Thymus (tissue), 11 donors: ENCODE data around the gene ATP2A2. TPM values are rescaled to one million over a fixed set of nuclear protein-coding genes. Genes with fewer than 3 reads are reported as not detected.
"Not testable (repeated sequence)": the region's sequence is repeated elsewhere in the genome, so short reads cannot be mapped to it uniquely, and the experiment has no call there.

Source experiments
- DNase-seq, 9 donors: peaks; one replicate each; pipeline ENCODE4 v3.0.0-alpha.2; 2013; ENCODE audit warnings: low spot score in 9 of 9, low read depth in 6 of 9, missing footprints in 1 of 9
- H3K27ac ChIP-seq, 2 donors: one replicate each; pipeline ENCODE4 v1.5.1; 2013; ENCODE audit warnings: control low read depth in 1 of 2, low read depth in 1 of 2, low read length in 1 of 2, mild to moderate bottlenecking in 1 of 2, moderate library complexity in 1 of 2
- H3K27me3 ChIP-seq, 2 donors: one replicate each; pipeline ENCODE4 v1.5.1; 2013; ENCODE audit warnings: low read length in 1 of 2; ENCODE audit not compliant: control insufficient read depth in 2 of 2, insufficient read depth in 1 of 2
- H3K36me3 ChIP-seq, 2 donors: one replicate each; pipeline ENCODE4 v1.5.1; 2013; ENCODE audit warnings: low read length in 1 of 2, mild to moderate bottlenecking in 1 of 2, moderate library complexity in 1 of 2; ENCODE audit not compliant: control insufficient read depth in 2 of 2, insufficient read depth in 2 of 2
- H3K4me1 ChIP-seq, 2 donors: one replicate each; pipeline ENCODE4 v1.5.1; 2013; ENCODE audit warnings: low read length in 2 of 2; ENCODE audit not compliant: control insufficient read depth in 2 of 2, insufficient read depth in 2 of 2
- H3K4me3 ChIP-seq, 2 donors: one replicate each; pipeline ENCODE4 v1.5.1; 2013; ENCODE audit warnings: low read length in 2 of 2, control low read depth in 1 of 2, mild to moderate bottlenecking in 1 of 2
- H3K9me3 ChIP-seq, 2 donors: one replicate each; pipeline ENCODE4 v1.5.1; 2013; ENCODE audit warnings: low read length in 1 of 2, mild to moderate bottlenecking in 1 of 2; ENCODE audit not compliant: control insufficient read depth in 2 of 2, insufficient read depth in 1 of 2
- WGBS: extraction: QIAGEN DNeasy Blood & Tissue Kit; methylation state at CpG from one replicate; pipeline ENCODE4 v1.1.7; 2013; 5-methylcytosine and 5-hydroxymethylcytosine counted together
- polyA plus RNA-seq: library from polyadenylated mRNA; stranded (reverse); fragments of 200-250 nt; gene quantifications from one replicate; pipeline ENCODE4 v1.2.3, GENCODE V29; 2013
- total RNA-seq: library from RNA; stranded (reverse); fragments of 120-200 nt; gene quantifications from one replicate; pipeline ENCODE4 v1.2.4, GENCODE V29; 2013
- donor health status: healthy.

The ATP2A2 gene
- total and polyA plus RNA-seq, 2 donors = 33.8 to 37.6 TPM

- 97% methylated on average over 3 of the region's 3 CpGs for WGBS
- Histone ChIP-seq H3K27ac (no peak overlapping the region), H3K9me3 (no peaks in the 10 kb centered on the region), H3K27me3 (no peaks in the 10 kb centered on the region), H3K4me3 (no peak overlapping the region), H3K4me1 (no peaks in the 10 kb centered on the region), H3K36me3 (peaks cover 42 to 83% of the 10 kb centered on the region in 2 donors)
- no peak for DNase-seq
Observed at GRCh38 chr12:110330124-110330523, 49.1 kb downstream of the ATP2A2 start.

- H3K4me1 ChIP-seq = no peaks in the 10 kb centered on the region
- no peak for DNase-seq
- no peak overlapping the region for H3K4me3 ChIP-seq
- H3K36me3 ChIP-seq = peaks cover 42 to 83% of the 10 kb centered on the region in 2 donors
- no peak overlapping the region for H3K27ac ChIP-seq
- no peaks in the 10 kb centered on the region for H3K27me3 ChIP-seq
- no peaks in the 10 kb centered on the region for H3K9me3 ChIP-seq
Observed at GRCh38 chr12:110330544-110330943, 49.5 kb downstream of the ATP2A2 start.

- no peaks in the 10 kb centered on the region for H3K9me3 ChIP-seq
- no peak for DNase-seq
- no peaks in the 10 kb centered on the region for H3K4me1 ChIP-seq
- H3K4me3 ChIP-seq = no peak overlapping the region
- peaks cover 48 to 85% of the 10 kb centered on the region in 2 donors for H3K36me3 ChIP-seq
- no peaks in the 10 kb centered on the region for H3K27me3 ChIP-seq
- no peak overlapping the region for H3K27ac ChIP-seq
Observed at GRCh38 chr12:110333201-110333600, 52.2 kb downstream of the ATP2A2 start.

GRCh38 chr12:110335481-110336045, 54.5 kb downstream of the ATP2A2 start:
- 98% methylated on average over 4 of the region's 4 CpGs for WGBS
- Histone ChIP-seq H3K9me3 (no peaks in the 10 kb centered on the region), H3K27me3 (no peaks in the 10 kb centered on the region), H3K4me3 (no peak overlapping the region), H3K4me1 (no peaks in the 10 kb centered on the region), H3K27ac (no peak overlapping the region), H3K36me3 (peaks cover 60 to 97% of the 10 kb centered on the region in 2 donors)
- DNase-seq = no peak

- WGBS = 98% methylated on average over 11 of the region's 11 CpGs
- H3K9me3 ChIP-seq = no peaks in the 10 kb centered on the region
- H3K4me1 ChIP-seq = no peaks in the 10 kb centered on the region
- no peaks in the 10 kb centered on the region for H3K27me3 ChIP-seq
- no peak for DNase-seq
- H3K27ac ChIP-seq = no peak overlapping the region
- no peak overlapping the region for H3K4me3 ChIP-seq
- peaks cover 70 to 99% of the 10 kb centered on the region in 2 donors for H3K36me3 ChIP-seq
Observed at GRCh38 chr12:110337912-110338710, 57.1 kb downstream of the ATP2A2 start.

GRCh38 chr12:110338754-110339153, 57.7 kb downstream of the ATP2A2 start:
- Histone ChIP-seq H3K27ac (no peak overlapping the region), H3K36me3 (peaks cover 74 to 99% of the 10 kb centered on the region in 2 donors)

GRCh38 chr12:110339184-110339952, 58.3 kb downstream of the ATP2A2 start:
- no peak for DNase-seq
- Histone ChIP-seq H3K36me3 (peaks cover 80 to 99% of the 10 kb centered on the region in 2 donors), H3K4me3 (no peak overlapping the region), H3K27ac (no peak overlapping the region), H3K4me1 (no peaks in the 10 kb centered on the region), H3K27me3 (no peaks in the 10 kb centered on the region), H3K9me3 (no peaks in the 10 kb centered on the region)
- whole genome bisulfite sequencing = 97% methylated on average over 8 of the region's 8 CpGs

More at GRCh38 chr12:110338754-110339153, 57.7 kb downstream of the ATP2A2 start:
- 96% methylated on average over 3 of the region's 3 CpGs for WGBS
- H3K4me1 ChIP-seq = no peaks in the 10 kb centered on the region
- peak in 1 of 9 donors; percentile 9 for DNase-seq
- H3K27me3 ChIP-seq = no peaks in the 10 kb centered on the region
- no peaks in the 10 kb centered on the region for H3K9me3 ChIP-seq
- H3K4me3 ChIP-seq = no peak overlapping the region

GRCh38 chr12:110340261-110340660, 59.2 kb downstream of the ATP2A2 start:
- not testable (repeated sequence) for H3K9me3 ChIP-seq, H3K27ac ChIP-seq, H3K4me3 ChIP-seq, H3K27me3 ChIP-seq, DNase-seq, H3K4me1 ChIP-seq
- WGBS = 98% methylated on average over 8 of the region's 8 CpGs
- H3K36me3 ChIP-seq = peaks cover 80 to 99% of the 10 kb centered on the region in 2 donors

- WGBS = 97% methylated on average over 18 of the region's 18 CpGs
- Histone ChIP-seq H3K27me3 (no peaks in the 10 kb centered on the region), H3K27ac (no peak overlapping the region), H3K36me3 (peaks cover 80 to 99% of the 10 kb centered on the region in 2 donors), H3K4me3 (no peak overlapping the region), H3K4me1 (no peaks in the 10 kb centered on the region), H3K9me3 (peaks cover 0 to under 1% of the 10 kb centered on the region in 2 donors)
- no peak for DNase-seq
Observed at GRCh38 chr12:110340706-110341105, 59.7 kb downstream of the ATP2A2 start.
